IMR-90 (cell line): Measurements from ENCODE around the gene HPSE2.

ENCODE experiments used
- BHLHE40 ChIP-seq: fragments of 150-350 bp; IDR thresholded peaks from 2 replicates; pipeline ENCODE4 v1.6.1; 2016; ENCODE audit warnings: mild to moderate bottlenecking, low read depth, low read length
- CEBPB ChIP-seq: IDR thresholded peaks from 2 replicates; pipeline ENCODE4 v1.6.1; 2012; ENCODE audit warnings: low read depth, low read length, improper control_type of control experiment
- CTCF ChIP-seq: conservative IDR thresholded peaks from 2 replicates; pipeline ENCODE4 v1.5.1; 2012; ENCODE audit warnings: mild to moderate bottlenecking, low read depth, low read length, improper control_type of control experiment
- ELK1 ChIP-seq: fragments of 150-350 bp; IDR thresholded peaks from 2 replicates; pipeline ENCODE4 v1.6.1; 2016; ENCODE audit warnings: low read depth, mild to moderate bottlenecking, low read length, moderate library complexity, borderline replicate concordance
- MAFK ChIP-seq: IDR thresholded peaks from 2 replicates; pipeline ENCODE4 v1.6.1; 2012; ENCODE audit warnings: low read depth, low read length, improper control_type of control experiment
- MAZ ChIP-seq: IDR thresholded peaks from 2 replicates; pipeline ENCODE4 v1.6.1; 2012; ENCODE audit warnings: low read depth, mild to moderate bottlenecking, low read length, improper control_type of control experiment, moderate library complexity, borderline replicate concordance
- NFE2L2 ChIP-seq: fragments of 150-350 bp; IDR thresholded peaks from 2 replicates; pipeline ENCODE4 v1.6.1; 2016; ENCODE audit warnings: low read depth, mild to moderate bottlenecking, low read length
- POLR2A ChIP-seq: IDR thresholded peaks from 2 replicates; pipeline ENCODE4 v1.6.1; 2012; ENCODE audit warnings: mild to moderate bottlenecking, low read depth, low read length
- SMC3 ChIP-seq: fragments of 150-350 bp; IDR thresholded peaks from 2 replicates; pipeline ENCODE4 v1.6.1; 2016; ENCODE audit warnings: low read depth, mild to moderate bottlenecking, antibody characterized with exemption, low read length, moderate library complexity
- USF2 ChIP-seq: fragments of 150-350 bp; IDR thresholded peaks from 2 replicates; pipeline ENCODE4 v1.6.1; 2017; ENCODE audit warnings: mild to moderate bottlenecking, antibody characterized with exemption, low read length, low read depth

- TF ChIP-seq CTCF, result no peak
- TF ChIP-seq POLR2A, result no peak
- TF ChIP-seq ELK1, result no peak
- TF ChIP-seq CEBPB, result no peak
- TF ChIP-seq MAFK, result no peak
- no peak for TF ChIP-seq USF2
- no peak for TF ChIP-seq MAZ
- TF ChIP-seq SMC3, result no peak
- TF ChIP-seq BHLHE40, result no peak
- no peak for TF ChIP-seq NFE2L2
Observed at GRCh38 chr10:99203310-99203709, 32.3 kb downstream of the HPSE2 start.
